HepG2 (cell line): ENCODE data around the gene C5orf24. TPM values are rescaled to one million over a fixed set of nuclear protein-coding genes. Genes with fewer than 3 reads are reported as not detected.
"Not testable (repeated sequence)": the region's sequence is repeated elsewhere in the genome, so short reads cannot be mapped to it uniquely, and the experiment has no call there.

ENCODE experiments used
- ATAC-seq: fragments of 200-7000 bp; cut with Tn5 transposase; 3 replicates; pipeline ENCODE4 v1.9.1; 2020; ENCODE audit warnings: mild to moderate bottlenecking, moderate library complexity
- BruUV-seq: library from RNA; stranded (reverse); fragments of 400-500 nt; replicated peaks from 2 replicates; lab custom pipeline; 2021; lab: Mats Ljungman, UMichigan
- CTCF ChIA-PET: fragments of 300-600 bp; formaldehyde crosslinking; extraction: SDS; loops from one replicate; lab custom pipeline; 2021; ENCODE audit warnings: low total read pairs, inconsistent platforms, low intra/inter-chr PET ratio; lab: Yijun Ruan, JAX
- POLR2A ChIA-PET: fragments of 350-600 bp; sonication (Branson Sonifier 250); formaldehyde crosslinking; loops from one replicate; lab custom pipeline; 2020; ENCODE audit warnings: antibody characterized with exemption, inconsistent platforms; lab: Yijun Ruan, JAX
- DNase-seq: peaks from one replicate; pipeline ENCODE4 v3.0.0-alpha.2; 2015; ENCODE audit warnings: low spot score
- FAIRE-seq: peaks from 3 replicates; lab custom pipeline; 2011; peaks lifted over from hg19 to GRCh38; lab: Jason Lieb, UNC
- H2AFZ ChIP-seq: one replicate; pipeline ENCODE4 v1.6.1; 2011; ENCODE audit warnings: low read length, inconsistent platforms
- H3K27ac ChIP-seq: fragments of 300-600 bp; 3 replicates; pipeline ENCODE4 v1.8.0; 2011; ENCODE audit warnings: mixed run types, mild to moderate bottlenecking, mixed read lengths, low read length, inconsistent platforms; ENCODE audit not compliant: insufficient read depth; ENCODE audit errors: extremely low read length
- H3K27me3 ChIP-seq, 2 experiments: fragments of 200-600 bp in 1 of 2; 2 replicates in 1 of 2; 3 replicates in 1 of 2; pipeline versions ENCODE4 v1.6.0 to v1.8.0; 2011; ENCODE audit warnings: low read length in 2 of 2, mild to moderate bottlenecking in 2 of 2, moderate library complexity in 2 of 2, inconsistent platforms in 1 of 2; ENCODE audit not compliant: insufficient read depth in 2 of 2, control insufficient read depth in 1 of 2
- H3K36me3 ChIP-seq, 2 experiments: fragments of 200-600 bp in 1 of 2; replicated peaks in 1 of 2; 2 replicates in 1 of 2; 3 replicates in 1 of 2; pipeline versions ENCODE4 v1.5.1 to v1.8.0; 2011; ENCODE audit warnings: low read length in 2 of 2, inconsistent platforms in 1 of 2; ENCODE audit not compliant: insufficient read depth in 2 of 2, control insufficient read depth in 1 of 2
- H3K4me1 ChIP-seq: 2 replicates; pipeline ENCODE4 v1.5.1; 2012; ENCODE audit warnings: low read length, inconsistent platforms; ENCODE audit not compliant: insufficient read depth
- H3K4me2 ChIP-seq: 2 replicates; pipeline ENCODE4 v1.6.0; 2011; ENCODE audit warnings: low read depth, low read length, inconsistent platforms
- H3K4me3 ChIP-seq, 3 experiments: fragments of 200-600 bp in 1 of 3; sonication (generic), shearing (Covaris generic) in 1 of 3; replicated peaks in 1 of 3; 2 replicates each; pipeline ENCODE4 v1.5.1; 2011 to 2016; ENCODE audit warnings: low read length in 3 of 3, inconsistent platforms in 2 of 3, low read depth in 2 of 3, mild to moderate bottlenecking in 2 of 3, control low read depth in 1 of 3, mixed read lengths in 1 of 3; ENCODE audit not compliant: insufficient read depth in 1 of 3
- H3K79me2 ChIP-seq: one replicate; pipeline ENCODE4 v1.6.1; 2011; ENCODE audit warnings: low read length, inconsistent platforms; ENCODE audit not compliant: insufficient read depth
- H3K9ac ChIP-seq: 2 replicates; pipeline ENCODE4 v1.6.0; 2011; ENCODE audit warnings: mild to moderate bottlenecking, low read depth, low read length, inconsistent platforms; ENCODE audit not compliant: insufficient read depth
- H3K9me3 ChIP-seq: 2 replicates; pipeline ENCODE4 v1.5.1; 2012; ENCODE audit warnings: mild to moderate bottlenecking, low read length
- H4K20me1 ChIP-seq: 2 replicates; pipeline ENCODE4 v1.6.0; 2011; ENCODE audit warnings: inconsistent platforms, mild to moderate bottlenecking, low read length, moderate library complexity; ENCODE audit not compliant: insufficient read depth
- HDAC2 ChIP-seq: sonication (generic); formaldehyde crosslinking; IDR thresholded peaks from 2 replicates; pipeline ENCODE4 v1.4.0; 2020; ENCODE audit warnings: missing genetic modification reagents
- RXRB ChIP-seq: IDR thresholded peaks from 2 replicates; pipeline ENCODE4 v1.6.1; 2016; ENCODE audit warnings: borderline replicate concordance, missing genetic modification reagents, missing compliant biosample characterization
- SSRP1 ChIP-seq: IDR thresholded peaks from 2 replicates; pipeline ENCODE4 v1.6.1; 2016; ENCODE audit warnings: control low read depth
- THAP9 ChIP-seq: sonication (generic); formaldehyde crosslinking; IDR thresholded peaks from 2 replicates; pipeline ENCODE4; 2020; ENCODE audit warnings: missing genetic modification reagents, mild to moderate bottlenecking, borderline replicate concordance
- ZKSCAN8 ChIP-seq: IDR thresholded peaks from 2 replicates; pipeline ENCODE4 v1.6.1; 2016; ENCODE audit warnings: borderline replicate concordance, missing genetic modification reagents, missing compliant biosample characterization
- ZNF3 ChIP-seq: IDR thresholded peaks from 2 replicates; pipeline ENCODE4 v1.7.0; 2017; ENCODE audit warnings: inconsistent platforms
- ZNF414 ChIP-seq: sonication (generic); formaldehyde crosslinking; IDR thresholded peaks from 2 replicates; pipeline ENCODE4 v1.5.0; 2020; ENCODE audit warnings: missing genetic modification reagents
- ZNF546 ChIP-seq: sonication (generic); formaldehyde crosslinking; conservative IDR thresholded peaks from 2 replicates; pipeline ENCODE4 v1.8.1; 2023; ENCODE audit warnings: mild to moderate bottlenecking, missing genetic modification reagents
- WGBS: methylation state at CpG from one replicate; pipeline ENCODE4 v1.1.6; 2017; ENCODE audit warnings: low lambda C conversion rate; 5-methylcytosine and 5-hydroxymethylcytosine counted together
- in situ Hi-C: cut with HindIII; loops from 2 replicates; pipeline ENCODE4 v1.10.0; 2017; ENCODE audit warnings: low pct_unique_long_range_greater_than_20kb; ENCODE audit not compliant: extremely low pct_ligation_motif_present
- intact Hi-C: fragments of 100-400 bp; cut with micrococcal nuclease; formaldehyde crosslinking; loops from one replicate; pipeline ENCODE4 v1.10.0; 2022; ENCODE audit not compliant: unreplicated experiment
- polyA plus RNA-seq, 8 experiments: library from polyadenylated mRNA; depleted of rRNA in 3 of 8; stranded (reverse) in 7 of 8; unstranded in 1 of 8; fragments of >200 nt; fragmentation: Illumina TruSeq in 4 of 8; extraction: Trizol in 4 of 8; gene quantifications; 2 replicates each; pipeline versions ENCODE4 v1.2.1 to v1.2.3, GENCODE V29; 2011 to 2016; ENCODE audit warnings: low read depth in 4 of 8, missing spikeins in 1 of 8, mixed read lengths in 1 of 8; ENCODE audit not compliant: insufficient read depth in 1 of 8
- total RNA-seq, 5 experiments: library from RNA; depleted of rRNA; stranded (reverse); fragments of >200 nt; fragmentation: Illumina TruSeq; extraction: Trizol; gene quantifications; 2 replicates each; pipeline ENCODE4 v1.2.3, GENCODE V29; 2016; ENCODE audit warnings: low read depth in 1 of 5

Gene C5orf24
- total and polyA plus RNA-seq, 2 of the 13 experiments (the other 11 are each of a cell fraction or from before 2014, with no cell fraction given): 34.6 to 41.5 TPM

- no peak for TF ChIP-seq ZNF3 (CRISPR knock-in tag)
- TF ChIP-seq, all 625 proteins: peak for 7
Observed at GRCh38 chr5:134837530-134838181, 8.1 kb upstream of the C5orf24 start (continued).

GRCh38 chr5:134838361-134838760 is 7.4 kb upstream of the C5orf24 start:
- CTCF ChIA-PET, H4K20me1 ChIP-seq, H3K27ac ChIP-seq, H3K4me2 ChIP-seq, POLR2A ChIA-PET, BruUV-seq, in situ Hi-C loops, H3K4me3 ChIP-seq, DNase-seq, H3K27me3 ChIP-seq, H3K79me2 ChIP-seq, FAIRE-seq, H3K9me3 ChIP-seq, intact Hi-C loops, H3K9ac ChIP-seq, ATAC-seq, H2AFZ ChIP-seq: not testable (repeated sequence)
- H3K36me3 ChIP-seq: peaks cover 2 to 20% of the 10 kb centered on the region in 2 experiments
- peaks cover 33% of the 10 kb centered on the region for H3K4me1 ChIP-seq
- 93% methylated on average over 9 of the region's 9 CpGs for WGBS

- no TSS peak for BruUV-seq
- Histone ChIP-seq H3K27me3 (no peaks in the 10 kb centered on the region), H4K20me1 (no peaks in the 10 kb centered on the region), H2AFZ (no peak overlapping the region), H3K27ac (no peak overlapping the region), H3K79me2 (no peaks in the 10 kb centered on the region), H3K4me2 (no peak overlapping the region), H3K9me3 (no peaks in the 10 kb centered on the region), H3K9ac (no peak overlapping the region), H3K4me1 (peaks cover 42% of the 10 kb centered on the region), H3K36me3 (peaks cover 0 to 14% of the 10 kb centered on the region in 2 experiments; a peak in 3 of 5 replicates), H3K4me3 (no peak overlapping the region)
- in situ Hi-C loops: no loop called here
- ChIA-PET CTCF (no interaction called here), POLR2A (interaction anchor here (1.1 kb wide), 1 partner anchor 103 kb away, joined by 5 read pairs; no protein-coding TSS in a partner anchor)
- FAIRE-seq (no peak), ATAC-seq (no peak), DNase-seq (no peak)
- WGBS: 96% methylated on average over 3 of the region's 3 CpGs
- TF ChIP-seq ZNF414: no peak
- TF ChIP-seq HDAC2 (CRISPR knock-in tag): no peak
- TF ChIP-seq RXRB (CRISPR knock-in tag): no peak
- no peak for TF ChIP-seq ZKSCAN8 (CRISPR knock-in tag)
- no peak for TF ChIP-seq ZNF546 (CRISPR knock-in tag)
- no peak for TF ChIP-seq SSRP1 (CRISPR knock-in tag)
- no peak for TF ChIP-seq THAP9 (CRISPR knock-in tag)
- intact Hi-C loops: no loop called here
Observed at GRCh38 chr5:134840811-134841210, 5.0 kb upstream of the C5orf24 start.
